GM23338 (cell line): Measurements from ENCODE around the gene SLC17A8. TPM values are rescaled to one million over a fixed set of nuclear protein-coding genes. Genes with fewer than 3 reads are reported as not detected.

Experiments used
- ATAC-seq: fragments of 200-7000 bp; cut with Tn5 transposase; 3 replicates; pipeline ENCODE4 v1.9.1; 2020
- DNase-seq: peaks from one replicate; pipeline ENCODE4 v3.0.0-alpha.2; 2015; ENCODE audit warnings: low spot score
- H2AFZ ChIP-seq: fragments of 200-600 bp; sonication (generic); 2 replicates; pipeline ENCODE4 v1.8.0; 2016; ENCODE audit warnings: antibody characterized with exemption, mild to moderate bottlenecking, moderate library complexity
- H3F3A ChIP-seq: fragments of 200-600 bp; sonication (generic); replicated peaks from 2 replicates; pipeline ENCODE4 v1.8.0; 2017; ENCODE audit warnings: antibody characterized with exemption, mixed run types, low read depth
- H3K27ac ChIP-seq: fragments of 200-600 bp; sonication (generic); 2 replicates; pipeline ENCODE4 v1.6.1; 2016; ENCODE audit warnings: low read depth
- H3K27me3 ChIP-seq: fragments of 200-600 bp; sonication (generic); 2 replicates; pipeline ENCODE4 v1.8.0; 2016; ENCODE audit warnings: mild to moderate bottlenecking, mixed run types, moderate library complexity; ENCODE audit not compliant: insufficient read depth
- H3K36me3 ChIP-seq: fragments of 200-600 bp; sonication (generic); 2 replicates; pipeline ENCODE4 v1.8.0; 2016; ENCODE audit warnings: mild to moderate bottlenecking; ENCODE audit not compliant: insufficient read depth
- H3K4me1 ChIP-seq: fragments of 200-600 bp; sonication (generic); 2 replicates; pipeline ENCODE4 v1.8.0; 2016; ENCODE audit warnings: mild to moderate bottlenecking, moderate library complexity; ENCODE audit not compliant: insufficient read depth
- H3K4me2 ChIP-seq: fragments of 200-600 bp; sonication (generic); 2 replicates; pipeline ENCODE4 v1.7.1; 2017; ENCODE audit warnings: mixed run types
- H3K4me3 ChIP-seq: fragments of 200-600 bp; sonication (generic); 2 replicates; pipeline ENCODE4 v1.6.1; 2016; ENCODE audit warnings: mixed run types
- H3K79me2 ChIP-seq: fragments of 200-600 bp; sonication (generic); replicated peaks from 2 replicates; pipeline ENCODE4 v1.8.0; 2017; ENCODE audit warnings: mild to moderate bottlenecking; ENCODE audit not compliant: insufficient read depth
- H3K9me2 ChIP-seq: fragments of 200-600 bp; sonication (generic); 2 replicates; pipeline ENCODE4 v1.8.0; 2017; ENCODE audit not compliant: insufficient read depth
- H4K20me1 ChIP-seq: fragments of 200-600 bp; sonication (generic); replicated peaks from 2 replicates; pipeline ENCODE4 v1.8.0; 2017; ENCODE audit warnings: mild to moderate bottlenecking; ENCODE audit not compliant: insufficient read depth
- H3K27ac Mint-ChIP-seq: 2 replicates; pipeline ENCODE4 v1.8.0; 2020; ENCODE audit warnings: inconsistent platforms, mild to moderate bottlenecking, moderate library complexity, mixed read lengths
- H3K27me3 Mint-ChIP-seq: 3 replicates; pipeline ENCODE4 v1.8.0; 2022; ENCODE audit warnings: low read depth, mild to moderate bottlenecking, moderate library complexity, mixed read lengths, inconsistent platforms; ENCODE audit not compliant: insufficient read depth, poor library complexity
- H3K36me3 Mint-ChIP-seq: 3 replicates; pipeline ENCODE4 v1.8.0; 2021; ENCODE audit warnings: low read depth, mild to moderate bottlenecking, inconsistent platforms, moderate library complexity, mixed read lengths
- H3K4me1 Mint-ChIP-seq: 3 replicates; pipeline ENCODE4 v1.8.0; 2020; ENCODE audit warnings: mild to moderate bottlenecking, inconsistent platforms, mixed read lengths
- H3K4me3 Mint-ChIP-seq: 3 replicates; pipeline ENCODE4 v1.8.0; 2021; ENCODE audit warnings: moderate library complexity, mild to moderate bottlenecking, inconsistent platforms, mixed read lengths
- H3K9me3 Mint-ChIP-seq: 3 replicates; pipeline ENCODE4 v1.8.0; 2020; ENCODE audit warnings: moderate library complexity, mild to moderate bottlenecking, inconsistent platforms, mixed read lengths
- CREB1 ChIP-seq: fragments of 250-450 bp; sonication (Bioruptor Pico); IDR thresholded peaks from 2 replicates; pipeline ENCODE4 v1.5.0; 2020; ENCODE audit warnings: low read depth, mild to moderate bottlenecking, moderate library complexity
- CTCF ChIP-seq, 2 experiments: fragments of 200-600 bp in 1 of 2; sonication (generic) in 1 of 2; conservative IDR thresholded peaks; 2 replicates each; pipeline versions ENCODE4 v1.5.1 to v1.6.1; 2016 to 2017; ENCODE audit warnings: antibody characterized with exemption in 2 of 2, low read depth in 2 of 2, mild to moderate bottlenecking in 2 of 2, moderate library complexity in 1 of 2
- ETS1 ChIP-seq: IDR thresholded peaks from 2 replicates; pipeline ENCODE4 v1.6.1; 2016; ENCODE audit warnings: antibody characterized with exemption
- EZH2 ChIP-seq: fragments of 200-600 bp; sonication (generic); IDR thresholded peaks from one replicate; pipeline ENCODE4 v1.8.0; 2017; ENCODE audit warnings: antibody characterized with exemption, mild to moderate bottlenecking, low read depth; ENCODE audit not compliant: unreplicated experiment
- EZH2phosphoT487 ChIP-seq: fragments of 200-600 bp; sonication (generic); IDR thresholded peaks from one replicate; pipeline ENCODE4 v1.8.1; 2018; ENCODE audit warnings: antibody characterized with exemption; ENCODE audit not compliant: unreplicated experiment
- JUNB ChIP-seq: IDR thresholded peaks from one replicate; pipeline ENCODE4 v1.6.1; 2016; ENCODE audit warnings: antibody characterized with exemption; ENCODE audit not compliant: unreplicated experiment
- NANOG ChIP-seq: IDR thresholded peaks from 2 replicates; pipeline ENCODE4 v1.6.1; 2016; ENCODE audit warnings: antibody characterized with exemption, borderline replicate concordance
- POLR2AphosphoS5 ChIP-seq: IDR thresholded peaks from 2 replicates; pipeline ENCODE4 v1.6.1; 2016; ENCODE audit warnings: antibody characterized with exemption, low read depth
- REST ChIP-seq: IDR thresholded peaks from one replicate; pipeline ENCODE4 v1.6.1; 2018; ENCODE audit warnings: antibody characterized with exemption; ENCODE audit not compliant: unreplicated experiment
- STAT1 ChIP-seq: IDR thresholded peaks from one replicate; pipeline ENCODE4 v1.6.1; 2016; ENCODE audit warnings: antibody characterized with exemption; ENCODE audit not compliant: unreplicated experiment
- ZNF114 ChIP-seq: fragments of 250-450 bp; sonication (Bioruptor Pico); IDR thresholded peaks from 2 replicates; pipeline ENCODE4 v1.5.0; 2020; ENCODE audit warnings: mild to moderate bottlenecking, moderate library complexity
- ZNF331 ChIP-seq: fragments of 250-450 bp; sonication (Bioruptor Pico); IDR thresholded peaks from 2 replicates; pipeline ENCODE4 v1.5.0; 2020; ENCODE audit warnings: low read depth, mild to moderate bottlenecking, moderate library complexity
- polyA plus RNA-seq: library from polyadenylated mRNA; unstranded; fragments of >200 nt; fragmentation: Nextera tagmentation; extraction: Ambion mirVana; gene quantifications from 2 replicates; pipeline ENCODE4 v1.2.1, GENCODE V29; 2016
- total RNA-seq: library from RNA; depleted of rRNA; stranded (reverse); fragments of >200 nt; shearing (Covaris generic); gene quantifications from 2 replicates; pipeline ENCODE4 v1.2.3, GENCODE V29; 2014

The SLC17A8 gene
- total and polyA plus RNA-seq, 2 experiments from 2014 or later, result 0.05 to 0.24 TPM

GRCh38 chr12:100359248-100359647, 2.4 kb downstream of the SLC17A8 start (continued):
- TF ChIP-seq CREB1 (CRISPR knock-in tag) (no peak), ZNF331 (CRISPR knock-in tag) (no peak), EZH2 (no peak), REST (no peak)

- H3K9me3 Mint-ChIP-seq, result no peaks in the 10 kb centered on the region
- Histone ChIP-seq H3F3A (no peaks in the 10 kb centered on the region), H3K4me3 (no peak overlapping the region), H3K4me2 (no peak overlapping the region), H4K20me1 (no peaks in the 10 kb centered on the region), H3K27me3 (no peaks in the 10 kb centered on the region), H3K4me1 (peaks cover 15% of the 10 kb centered on the region), H3K79me2 (no peaks in the 10 kb centered on the region), H3K9me2 (no peaks in the 10 kb centered on the region; the same call in 1 of the 2 replicates), H3K36me3 (no peaks in the 10 kb centered on the region), H2AFZ (no peak overlapping the region), H3K27ac (no peak overlapping the region)
- H3K4me3 Mint-ChIP-seq, result no peak overlapping the region
- H3K36me3 Mint-ChIP-seq, result no peaks in the 10 kb centered on the region
- DNase-seq (no peak), ATAC-seq (no peak)
- H3K27ac Mint-ChIP-seq, result no peak overlapping the region
- peaks cover 6% of the 10 kb centered on the region for H3K27me3 Mint-ChIP-seq
- H3K4me1 Mint-ChIP-seq, result peaks cover 21% of the 10 kb centered on the region; the same call in 2 of the 3 replicates
- TF ChIP-seq ZNF331 (CRISPR knock-in tag) (no peak), JUNB (no peak), CREB1 (CRISPR knock-in tag) (no peak), ZNF114 (no peak), NANOG (no peak), REST (no peak), EZH2phosphoT487 (no peak), POLR2AphosphoS5 (no peak), STAT1 (no peak), ETS1 (no peak), CTCF (conservative IDR thresholded peaks at IDR 0.05; ENCODE audit: low read depth in 2 of 2) (no peak), EZH2 (no peak)
Observed at GRCh38 chr12:100359822-100360221, 2.9 kb downstream of the SLC17A8 start.
